HG03108 (cell line): ENCODE measurements around the gene LDLRAP1.

ENCODE experiments used
- ATAC-seq: cut with Tn5 transposase; IDR thresholded peaks from one replicate; pipeline ENCODE4 v1.9.1; 2021; ENCODE audit warnings: moderate library complexity; ENCODE audit not compliant: unreplicated experiment

LDLRAP1 gene

DNA sequence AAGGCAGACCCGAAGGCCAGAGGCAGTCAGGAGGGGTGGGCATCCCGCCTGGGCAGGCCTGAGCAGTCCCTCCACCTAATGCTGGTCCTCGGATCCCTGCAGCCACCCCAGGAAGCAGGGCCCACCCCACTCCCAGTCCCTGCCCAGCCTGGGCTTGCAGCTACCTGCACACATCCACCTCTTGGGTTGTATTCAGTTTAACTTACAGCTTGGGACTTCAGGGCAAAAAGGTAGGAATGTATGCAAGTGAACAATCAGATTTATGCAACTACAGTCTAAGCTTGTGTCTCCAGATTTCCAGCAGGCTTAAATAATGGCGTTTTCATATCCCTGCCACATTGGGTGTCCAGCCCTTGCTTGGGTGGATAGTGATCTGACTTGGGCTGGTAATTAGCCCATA lies 17.4 kb downstream of the LDLRAP1 start:
- no peak for ATAC-seq

DNA sequence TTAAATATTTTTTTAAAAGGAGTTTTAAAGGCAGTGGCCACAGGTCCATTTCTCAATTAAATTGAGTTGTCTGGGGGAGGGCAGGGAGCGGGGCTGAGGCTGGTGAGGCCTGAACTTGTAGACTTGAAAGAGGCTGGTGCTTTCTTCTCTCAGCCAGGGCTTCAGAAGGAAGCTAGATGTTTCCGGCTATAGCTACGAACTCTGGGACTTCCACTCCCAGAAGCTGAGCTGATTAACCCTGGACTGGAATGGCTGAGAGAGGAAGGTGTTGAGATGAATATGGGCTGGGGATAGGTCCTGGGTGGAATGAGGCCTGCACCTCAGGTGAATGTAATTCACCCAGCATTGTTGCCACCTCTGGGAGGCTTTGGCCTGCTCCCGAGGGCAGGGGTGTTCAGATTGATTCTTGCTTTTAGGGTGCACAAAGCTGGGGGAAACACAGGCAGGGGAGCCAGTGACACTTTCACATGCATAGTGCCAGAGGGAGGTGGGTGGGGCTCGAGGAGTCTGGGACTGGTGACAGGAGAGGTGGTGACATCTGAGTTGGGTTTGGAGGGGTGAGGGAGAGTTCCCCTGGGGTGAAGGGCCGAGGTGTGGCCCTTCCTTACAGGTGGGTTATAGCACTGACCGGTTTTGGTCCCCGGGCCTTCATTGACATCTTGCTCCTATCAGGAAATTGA lies 18.2 kb downstream of the LDLRAP1 start:
- ATAC-seq = no peak

GRCh38 chr1:25562101-25562927 lies 18.9 kb downstream of the LDLRAP1 start:
- ATAC-seq = peak; percentile 67

- ATAC-seq = no peak
Observed at GRCh38 chr1:25562928-25563283, 19.5 kb downstream of the LDLRAP1 start.

DNA sequence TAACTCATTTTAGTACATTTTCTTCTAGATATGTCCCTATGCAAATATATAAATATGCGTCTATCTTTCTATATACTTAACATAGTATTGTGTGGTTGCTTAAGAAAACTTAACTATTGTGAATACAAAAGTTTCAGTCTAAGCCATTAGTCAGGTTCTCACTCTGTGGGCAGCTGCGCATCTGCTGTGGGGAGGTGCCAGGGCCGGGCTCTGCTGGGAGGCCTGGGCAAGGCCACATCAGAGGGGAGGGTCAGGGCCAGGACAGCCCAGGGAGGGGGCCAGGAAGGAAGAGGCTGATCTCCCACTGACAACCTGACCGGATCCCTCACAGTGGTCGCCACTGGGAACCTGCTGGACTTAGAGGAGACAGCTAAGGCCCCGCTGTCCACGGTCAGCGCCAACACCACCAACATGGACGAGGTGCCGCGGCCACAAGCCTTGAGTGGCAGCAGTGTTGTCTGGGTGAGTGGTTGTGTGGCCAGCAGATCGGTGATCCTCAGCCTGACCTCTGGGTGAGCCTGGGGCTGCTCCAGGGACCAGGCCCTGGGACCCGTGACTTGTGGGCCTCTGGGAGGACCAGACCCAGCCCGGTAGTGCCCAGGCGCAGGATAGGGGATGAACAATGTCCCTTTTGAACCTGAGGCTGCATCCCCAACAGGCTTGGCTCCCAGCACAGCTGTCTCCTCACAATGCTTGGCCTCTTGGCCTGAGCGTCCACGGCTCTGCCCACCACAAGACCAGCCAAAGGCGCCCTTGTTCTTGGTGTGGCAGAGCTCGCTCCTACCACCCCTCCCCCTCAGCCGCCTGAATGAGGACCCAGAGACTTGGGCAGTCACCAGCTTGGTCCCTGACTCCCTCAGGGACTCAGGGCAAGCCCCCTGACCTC lies 20.2 kb downstream of the LDLRAP1 start:
- no peak for ATAC-seq

DNA sequence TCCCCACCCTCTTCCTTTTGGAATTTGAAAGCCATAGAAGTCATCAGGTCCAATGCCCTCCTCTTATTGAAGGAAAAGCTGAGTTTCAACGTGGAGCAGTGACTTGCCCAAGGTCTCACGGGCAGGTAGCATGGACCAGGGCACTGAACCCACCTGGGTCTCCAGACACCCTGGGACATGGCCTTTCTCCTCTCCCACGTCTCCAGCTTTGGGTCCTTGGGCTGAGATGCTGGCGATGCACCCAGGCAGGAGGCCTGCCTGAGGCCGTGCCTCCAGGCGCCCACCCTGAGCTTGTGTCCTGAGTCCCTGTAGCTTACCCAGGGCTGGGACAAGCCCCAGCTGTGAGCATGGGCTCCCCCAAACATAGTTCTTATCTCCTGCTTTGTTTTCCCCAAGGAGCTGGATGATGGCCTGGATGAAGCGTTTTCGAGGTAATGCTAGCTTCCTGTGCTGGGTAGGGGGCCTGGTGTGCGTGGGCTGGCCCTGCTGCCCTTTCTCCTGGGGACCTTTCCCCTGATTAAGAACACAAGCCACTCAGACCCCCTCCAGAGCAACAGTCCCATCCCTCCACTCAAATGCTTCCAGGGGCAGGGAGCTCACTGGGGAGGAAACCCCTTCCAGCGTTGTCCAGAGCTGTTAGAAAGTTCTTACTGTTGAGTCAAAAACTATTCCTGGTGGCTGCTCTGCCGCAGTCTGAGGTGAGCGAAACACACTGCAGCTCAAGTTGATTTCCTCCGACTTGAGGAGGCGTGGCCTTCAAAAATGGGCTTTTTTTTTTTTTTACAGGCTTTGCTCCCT lies 21.6 kb downstream of the LDLRAP1 start:
- ATAC-seq = no peak

DNA sequence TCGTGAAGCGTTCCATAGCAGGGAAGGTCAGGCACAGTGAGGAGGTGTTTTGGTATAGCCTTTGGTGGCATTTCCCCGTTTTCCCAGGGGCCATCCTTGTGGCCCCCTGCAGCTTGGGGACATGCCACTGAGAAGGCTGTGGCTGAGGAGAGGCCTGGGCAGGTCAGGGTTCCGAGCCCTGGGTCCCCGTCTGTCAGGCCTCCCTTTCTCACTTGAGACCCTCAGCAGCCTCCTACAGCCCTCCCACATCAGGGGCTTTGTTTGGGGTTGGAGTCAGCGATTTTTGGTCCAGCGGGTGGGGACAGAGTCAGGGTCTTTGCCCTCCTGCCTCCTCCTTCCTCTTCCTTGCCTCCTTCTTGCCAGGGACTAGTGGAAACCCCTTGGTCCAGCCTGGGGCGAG lies 22.2 kb downstream of the LDLRAP1 start:
- no peak for ATAC-seq

DNA sequence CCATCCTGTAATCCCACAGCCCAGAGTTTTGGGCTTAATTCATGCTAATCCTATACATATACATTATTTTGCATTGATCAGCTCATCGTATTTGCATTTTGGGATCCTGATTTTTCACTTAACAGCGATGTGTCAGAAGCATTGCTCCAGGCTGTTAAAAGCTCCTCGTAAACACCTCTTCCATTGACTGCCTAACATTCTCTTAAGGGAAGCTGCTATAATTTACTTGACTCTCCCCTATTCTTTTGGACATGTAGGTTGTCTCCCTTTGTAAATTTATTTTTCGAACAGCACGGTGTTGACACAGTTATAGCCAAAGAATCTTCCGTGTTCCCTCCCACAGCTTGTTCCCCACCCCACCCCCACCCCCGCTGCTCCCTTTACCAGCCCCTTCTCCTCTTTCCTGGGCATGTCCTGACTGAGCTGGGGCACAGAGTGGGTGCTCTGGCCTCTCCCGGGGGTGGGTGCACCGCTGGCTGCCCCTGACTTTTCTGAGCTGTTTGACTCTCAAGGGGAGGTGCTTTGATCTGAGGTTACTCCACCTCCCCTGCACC lies 22.8 kb downstream of the LDLRAP1 start:
- ATAC-seq = no peak

GRCh38 chr1:25566730-25567341 lies 23.4 kb downstream of the LDLRAP1 start:
- ATAC-seq = no peak

- no peak for ATAC-seq
Observed at GRCh38 chr1:25567710-25568089, 24.3 kb downstream of the LDLRAP1 start.

DNA sequence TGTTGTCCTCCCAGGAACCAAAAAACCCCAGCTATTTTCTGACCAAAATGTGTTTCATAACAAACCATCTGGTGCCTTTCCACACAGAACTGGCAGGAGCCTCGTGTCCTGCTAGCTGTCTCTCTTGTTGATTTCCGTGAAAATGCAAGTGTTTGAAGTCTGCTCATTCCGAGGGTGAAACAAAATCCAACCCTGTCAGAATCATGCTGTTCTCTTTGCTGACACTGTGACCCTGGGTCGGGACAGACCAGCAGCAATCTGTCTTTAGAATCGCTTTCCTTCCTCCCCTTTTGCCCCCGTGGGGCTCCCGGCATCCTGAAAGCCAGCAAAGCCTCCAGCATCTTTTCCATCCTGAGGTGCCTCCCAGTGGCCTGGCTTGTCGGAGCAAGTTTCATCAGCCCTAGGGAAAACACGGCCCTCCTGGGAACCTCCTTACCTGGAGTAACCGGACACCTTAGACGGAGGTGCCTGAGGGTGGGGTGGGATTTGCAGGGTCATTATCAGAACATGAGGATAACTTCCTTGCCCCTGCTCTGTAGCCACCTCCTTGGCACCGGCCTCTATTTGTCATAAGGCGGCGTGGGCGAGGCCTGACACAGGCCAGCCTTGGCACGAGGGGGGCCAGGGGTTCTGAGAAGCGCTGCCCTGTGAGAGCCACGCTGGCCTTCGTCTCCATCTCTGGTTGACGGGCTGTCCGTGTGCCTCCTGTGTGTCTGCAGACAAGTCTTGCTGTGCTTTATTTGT lies 24.9 kb downstream of the LDLRAP1 start:
- ATAC-seq = no peak

GRCh38 chr1:25568834-25569596 lies 25.6 kb downstream of the LDLRAP1 start:
- ATAC-seq = no peak

DNA sequence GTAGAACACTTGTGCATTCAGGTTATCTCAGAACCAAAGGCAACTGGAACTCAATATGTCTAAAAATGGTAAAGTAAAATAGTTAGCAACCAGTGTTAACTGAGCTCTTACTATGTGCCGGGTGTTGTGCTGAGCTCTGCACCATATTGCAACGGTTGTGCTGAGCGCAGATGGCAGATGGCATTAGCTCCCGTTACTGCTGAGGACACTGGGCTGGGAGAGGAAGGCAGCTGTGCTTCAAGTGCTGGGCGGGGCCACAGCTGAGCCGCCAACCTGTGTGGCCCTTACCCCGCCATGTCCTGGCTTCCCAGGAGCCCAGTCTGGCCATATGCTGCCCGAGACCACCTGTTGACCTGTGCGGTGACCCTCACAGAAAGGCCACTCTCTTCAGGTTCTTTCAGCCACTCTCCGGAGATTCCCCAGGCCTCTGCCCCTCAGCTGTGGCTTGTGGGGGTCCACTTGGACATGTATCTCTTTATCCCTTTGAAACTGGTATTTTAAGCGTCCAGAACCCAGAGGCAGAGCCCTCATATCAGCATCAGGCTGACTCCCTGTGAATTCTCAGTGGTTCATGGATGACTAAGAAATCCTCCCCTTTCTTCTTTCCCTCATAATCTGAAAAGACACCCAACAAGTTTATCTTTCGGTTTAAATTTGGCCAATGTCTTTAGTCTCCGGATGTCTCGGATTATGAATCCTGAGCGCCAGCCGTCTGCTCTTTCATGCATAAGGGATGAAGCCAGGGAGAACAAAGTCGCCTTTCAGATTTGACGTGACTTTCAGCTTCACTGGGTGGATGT lies 26.4 kb downstream of the LDLRAP1 start:
- no peak for ATAC-seq

- ATAC-seq = no peak
Observed at GRCh38 chr1:25570798-25571521, 27.6 kb downstream of the LDLRAP1 start.

GRCh38 chr1:25571522-25571970 lies 28.1 kb downstream of the LDLRAP1 start:
- no peak for ATAC-seq

GRCh38 chr1:25572107-25572506 lies 28.7 kb downstream of the LDLRAP1 start:
- ATAC-seq = no peak
